HepG2 (cell line): ENCODE measurements around the gene POU2AF3. TPM values are rescaled to one million over a fixed set of nuclear protein-coding genes. Genes with fewer than 3 reads are reported as not detected.

Experiments
- ATAC-seq: fragments of 200-7000 bp; cut with Tn5 transposase; 3 replicates; pipeline ENCODE4 v1.9.1; 2020; ENCODE audit warnings: mild to moderate bottlenecking, moderate library complexity
- BruUV-seq: library from RNA; stranded (reverse); fragments of 400-500 nt; replicated peaks from 2 replicates; lab custom pipeline; 2021; lab: Mats Ljungman, UMichigan
- CTCF ChIA-PET: fragments of 300-600 bp; formaldehyde crosslinking; extraction: SDS; loops from one replicate; lab custom pipeline; 2021; ENCODE audit warnings: low total read pairs, inconsistent platforms, low intra/inter-chr PET ratio; lab: Yijun Ruan, JAX
- POLR2A ChIA-PET: fragments of 350-600 bp; sonication (Branson Sonifier 250); formaldehyde crosslinking; loops from one replicate; lab custom pipeline; 2020; ENCODE audit warnings: antibody characterized with exemption, inconsistent platforms; lab: Yijun Ruan, JAX
- DNase-seq: peaks from one replicate; pipeline ENCODE4 v3.0.0-alpha.2; 2015; ENCODE audit warnings: low spot score
- FAIRE-seq: peaks from 3 replicates; lab custom pipeline; 2011; peaks lifted over from hg19 to GRCh38; lab: Jason Lieb, UNC
- H2AFZ ChIP-seq: one replicate; pipeline ENCODE4 v1.6.1; 2011; ENCODE audit warnings: low read length, inconsistent platforms
- H3K27ac ChIP-seq: fragments of 300-600 bp; 3 replicates; pipeline ENCODE4 v1.8.0; 2011; ENCODE audit warnings: mixed run types, mild to moderate bottlenecking, mixed read lengths, low read length, inconsistent platforms; ENCODE audit not compliant: insufficient read depth; ENCODE audit errors: extremely low read length
- H3K27me3 ChIP-seq, 2 experiments: fragments of 200-600 bp in 1 of 2; 2 replicates in 1 of 2; 3 replicates in 1 of 2; pipeline versions ENCODE4 v1.6.0 to v1.8.0; 2011; ENCODE audit warnings: low read length in 2 of 2, mild to moderate bottlenecking in 2 of 2, moderate library complexity in 2 of 2, inconsistent platforms in 1 of 2; ENCODE audit not compliant: insufficient read depth in 2 of 2, control insufficient read depth in 1 of 2
- H3K36me3 ChIP-seq, 2 experiments: fragments of 200-600 bp in 1 of 2; replicated peaks in 1 of 2; 2 replicates in 1 of 2; 3 replicates in 1 of 2; pipeline versions ENCODE4 v1.5.1 to v1.8.0; 2011; ENCODE audit warnings: low read length in 2 of 2, inconsistent platforms in 1 of 2; ENCODE audit not compliant: insufficient read depth in 2 of 2, control insufficient read depth in 1 of 2
- H3K4me1 ChIP-seq: 2 replicates; pipeline ENCODE4 v1.5.1; 2012; ENCODE audit warnings: low read length, inconsistent platforms; ENCODE audit not compliant: insufficient read depth
- H3K4me2 ChIP-seq: 2 replicates; pipeline ENCODE4 v1.6.0; 2011; ENCODE audit warnings: low read depth, low read length, inconsistent platforms
- H3K4me3 ChIP-seq, 3 experiments: fragments of 200-600 bp in 1 of 3; sonication (generic), shearing (Covaris generic) in 1 of 3; replicated peaks in 1 of 3; 2 replicates each; pipeline ENCODE4 v1.5.1; 2011 to 2016; ENCODE audit warnings: low read length in 3 of 3, inconsistent platforms in 2 of 3, low read depth in 2 of 3, mild to moderate bottlenecking in 2 of 3, control low read depth in 1 of 3, mixed read lengths in 1 of 3; ENCODE audit not compliant: insufficient read depth in 1 of 3
- H3K79me2 ChIP-seq: one replicate; pipeline ENCODE4 v1.6.1; 2011; ENCODE audit warnings: low read length, inconsistent platforms; ENCODE audit not compliant: insufficient read depth
- H3K9ac ChIP-seq: 2 replicates; pipeline ENCODE4 v1.6.0; 2011; ENCODE audit warnings: mild to moderate bottlenecking, low read depth, low read length, inconsistent platforms; ENCODE audit not compliant: insufficient read depth
- H3K9me3 ChIP-seq: 2 replicates; pipeline ENCODE4 v1.5.1; 2012; ENCODE audit warnings: mild to moderate bottlenecking, low read length
- H4K20me1 ChIP-seq: 2 replicates; pipeline ENCODE4 v1.6.0; 2011; ENCODE audit warnings: inconsistent platforms, mild to moderate bottlenecking, low read length, moderate library complexity; ENCODE audit not compliant: insufficient read depth
- BRD4 ChIP-seq: sonication (generic); formaldehyde crosslinking; IDR thresholded peaks from 2 replicates; pipeline ENCODE4 v1.4.0; 2020; ENCODE audit warnings: missing genetic modification reagents
- CAMTA2 ChIP-seq: sonication (generic); formaldehyde crosslinking; IDR thresholded peaks from 2 replicates; pipeline ENCODE4 v1.4.0; 2020; ENCODE audit warnings: mild to moderate bottlenecking, missing genetic modification reagents, borderline replicate concordance
- CBX2 ChIP-seq, 2 experiments: fragments of 200-600 bp in 1 of 2; sonication (generic); formaldehyde crosslinking in 1 of 2; IDR thresholded peaks; 2 replicates each; pipeline versions ENCODE4 v1.7.0 to v1.8.1; 2018 to 2022; ENCODE audit warnings: low read depth in 2 of 2, low read length in 1 of 2, mild to moderate bottlenecking in 1 of 2, missing genetic modification reagents in 1 of 2
- CCDC6 ChIP-seq: sonication (generic); formaldehyde crosslinking; IDR thresholded peaks from 2 replicates; pipeline ENCODE4 v1.8.1; 2022; ENCODE audit warnings: mild to moderate bottlenecking, missing genetic modification reagents, moderate library complexity
- MAFK ChIP-seq, 2 experiments: IDR thresholded peaks in 1 of 2; conservative IDR thresholded peaks in 1 of 2; 2 replicates each; pipeline ENCODE4 v1.6.1; 2011; ENCODE audit warnings: improper control_type of control experiment in 2 of 2, low read length in 2 of 2
- TBX3 ChIP-seq: fragments of 450-650 bp; IDR thresholded peaks from 2 replicates; pipeline ENCODE4 v1.6.1; 2017; ENCODE audit warnings: antibody characterized with exemption, mild to moderate bottlenecking, inconsistent platforms, borderline replicate concordance
- ZBTB38 ChIP-seq: sonication (generic); formaldehyde crosslinking; IDR thresholded peaks from 2 replicates; pipeline ENCODE4 v1.5.1; 2020; ENCODE audit warnings: mild to moderate bottlenecking, missing genetic modification reagents
- ZFAT ChIP-seq: sonication (generic); formaldehyde crosslinking; conservative IDR thresholded peaks from 2 replicates; pipeline ENCODE4 v1.8.1; 2023; ENCODE audit warnings: missing genetic modification reagents, inconsistent platforms
- ZFP82 ChIP-seq: sonication (generic); formaldehyde crosslinking; IDR thresholded peaks from 2 replicates; pipeline ENCODE4 v1.5.1; 2020; ENCODE audit warnings: mild to moderate bottlenecking, missing genetic modification reagents, borderline replicate concordance
- ZNF644 ChIP-seq: IDR thresholded peaks from 2 replicates; pipeline ENCODE4 v1.6.1; 2016; ENCODE audit warnings: low read depth
- ZNF781 ChIP-seq: sonication (generic); formaldehyde crosslinking; IDR thresholded peaks from 2 replicates; pipeline ENCODE4 v1.5.1; 2020; ENCODE audit warnings: borderline replicate concordance, mild to moderate bottlenecking, missing genetic modification reagents; ENCODE audit errors: not compliant biosample characterization
- ZNF792 ChIP-seq: IDR thresholded peaks from 2 replicates; pipeline ENCODE4 v1.6.1; 2016
- ZSCAN22 ChIP-seq: sonication (generic); formaldehyde crosslinking; IDR thresholded peaks from 2 replicates; pipeline ENCODE4 v1.4.0; 2020; ENCODE audit warnings: mild to moderate bottlenecking, missing genetic modification reagents
- ZUFSP ChIP-seq: sonication (generic); formaldehyde crosslinking; IDR thresholded peaks from 2 replicates; pipeline ENCODE4 v1.9.0; 2021; ENCODE audit warnings: missing genetic modification reagents, mild to moderate bottlenecking, borderline replicate concordance
- WGBS: methylation state at CpG from one replicate; pipeline ENCODE4 v1.1.6; 2017; ENCODE audit warnings: low lambda C conversion rate; 5-methylcytosine and 5-hydroxymethylcytosine counted together
- in situ Hi-C: cut with HindIII; loops from 2 replicates; pipeline ENCODE4 v1.10.0; 2017; ENCODE audit warnings: low pct_unique_long_range_greater_than_20kb; ENCODE audit not compliant: extremely low pct_ligation_motif_present
- intact Hi-C: fragments of 100-400 bp; cut with micrococcal nuclease; formaldehyde crosslinking; loops from one replicate; pipeline ENCODE4 v1.10.0; 2022; ENCODE audit not compliant: unreplicated experiment
- polyA plus RNA-seq, 8 experiments: library from polyadenylated mRNA; depleted of rRNA in 3 of 8; stranded (reverse) in 7 of 8; unstranded in 1 of 8; fragments of >200 nt; fragmentation: Illumina TruSeq in 4 of 8; extraction: Trizol in 4 of 8; gene quantifications; 2 replicates each; pipeline versions ENCODE4 v1.2.1 to v1.2.3, GENCODE V29; 2011 to 2016; ENCODE audit warnings: low read depth in 4 of 8, missing spikeins in 1 of 8, mixed read lengths in 1 of 8; ENCODE audit not compliant: insufficient read depth in 1 of 8
- total RNA-seq, 5 experiments: library from RNA; depleted of rRNA; stranded (reverse); fragments of >200 nt; fragmentation: Illumina TruSeq; extraction: Trizol; gene quantifications; 2 replicates each; pipeline ENCODE4 v1.2.3, GENCODE V29; 2016; ENCODE audit warnings: low read depth in 1 of 5
- TF ChIP-seq, protein P1 (sequence below): sonication (generic); formaldehyde crosslinking; IDR thresholded peaks from 2 replicates; pipeline ENCODE4 v1.5.0; 2020; ENCODE audit warnings: mild to moderate bottlenecking, missing genetic modification reagents, moderate library complexity
- TF ChIP-seq, protein P2 (sequence below): sonication (generic); formaldehyde crosslinking; IDR thresholded peaks from 2 replicates; pipeline ENCODE4 v1.5.1; 2020; ENCODE audit warnings: mild to moderate bottlenecking, missing genetic modification reagents, moderate library complexity

POU2AF3 gene
- total and polyA plus RNA-seq, 2 of the 13 experiments (the other 11 are each of a cell fraction or from before 2014, with no cell fraction given): 7.8 to 71.2 TPM

DNA sequence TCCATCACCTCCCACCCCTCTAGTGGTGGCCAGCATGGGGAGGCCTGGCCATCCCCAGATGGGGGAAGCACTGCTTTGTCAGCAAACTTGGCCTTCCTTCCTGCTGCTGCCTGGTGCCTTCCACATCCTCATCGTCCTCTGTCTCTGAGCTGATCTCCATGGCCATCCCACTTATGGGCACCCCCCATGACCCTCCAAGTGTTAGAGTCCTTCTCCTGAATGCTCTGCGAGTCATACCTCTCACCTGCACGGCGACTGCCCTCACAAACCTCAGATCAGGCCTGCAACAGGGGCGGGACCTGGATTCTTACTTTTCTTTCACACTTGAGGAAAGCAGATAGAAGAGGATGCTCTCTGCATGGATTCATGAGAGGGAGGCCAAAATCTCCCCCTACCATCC is 56.8 kb downstream of the POU2AF3 start:
- 96% methylated on average over 5 of the region's 5 CpGs for WGBS
- H2AFZ ChIP-seq: no peak overlapping the region
- BruUV-seq: no TSS peak
- peaks cover 97% of the 10 kb centered on the region for H3K4me1 ChIP-seq
- ChIA-PET POLR2A (interaction anchor here (0.8 to 12.2 kb wide), 3 partner anchors 21 to 72 kb away, joined by 3 to 197 read pairs (median 3); no protein-coding TSS in a partner anchor), CTCF (no interaction called here)
- H3K27me3 ChIP-seq: no peaks in the 10 kb centered on the region
- ATAC-seq (no peak), FAIRE-seq (no peak), DNase-seq (no peak)
- intact Hi-C loops: no loop called here
- no peak overlapping the region for H3K4me2 ChIP-seq
- H3K9ac ChIP-seq: no peak overlapping the region
- no peaks in the 10 kb centered on the region for H4K20me1 ChIP-seq
- no peak overlapping the region for H3K4me3 ChIP-seq
- H3K36me3 ChIP-seq: no peaks in the 10 kb centered on the region
- H3K27ac ChIP-seq: no peak overlapping the region
- in situ Hi-C loops: loop anchor here (5.0 kb wide), 1 partner anchor 58 kb away; the partner anchor contains the start of gene POU2AF3
- H3K79me2 ChIP-seq: no peaks in the 10 kb centered on the region
- H3K9me3 ChIP-seq: no peaks in the 10 kb centered on the region
- TF ChIP-seq ZSCAN22 (CRISPR knock-in tag) (no peak), ZUFSP (no peak), CCDC6 (CRISPR knock-in tag) (no peak), ZBTB38 (CRISPR knock-in tag) (0 out of 2 replicates have a peak, but pooled peaks have one; percentile 19), BRD4 (CRISPR knock-in tag) (no peak; the same call in 1 of the 2 replicates), ZFAT (CRISPR knock-in tag) (no peak), ZNF792 (CRISPR knock-in tag) (no peak), CBX2 (IDR thresholded peaks at IDR 0.05; ENCODE audit: low read depth, low read length) (no peak), CBX2 (CRISPR knock-in tag; IDR thresholded peaks at IDR 0.05; ENCODE audit: low read depth) (no peak), ZFP82 (CRISPR knock-in tag) (no peak), MAFK (conservative IDR thresholded peaks at IDR 0.05 in 1 of 2, IDR thresholded peaks at IDR 0.05 in 1 of 2; ENCODE audit: low read length in 2 of 2) (peak in 1 of 2 experiments; percentile 39; a peak in 1 of 4 replicates), ZNF644 (CRISPR knock-in tag) (no peak), ZNF781 (peak; percentile 14), TBX3 (no peak), CAMTA2 (no peak)
- TF ChIP-seq, protein P1, sequence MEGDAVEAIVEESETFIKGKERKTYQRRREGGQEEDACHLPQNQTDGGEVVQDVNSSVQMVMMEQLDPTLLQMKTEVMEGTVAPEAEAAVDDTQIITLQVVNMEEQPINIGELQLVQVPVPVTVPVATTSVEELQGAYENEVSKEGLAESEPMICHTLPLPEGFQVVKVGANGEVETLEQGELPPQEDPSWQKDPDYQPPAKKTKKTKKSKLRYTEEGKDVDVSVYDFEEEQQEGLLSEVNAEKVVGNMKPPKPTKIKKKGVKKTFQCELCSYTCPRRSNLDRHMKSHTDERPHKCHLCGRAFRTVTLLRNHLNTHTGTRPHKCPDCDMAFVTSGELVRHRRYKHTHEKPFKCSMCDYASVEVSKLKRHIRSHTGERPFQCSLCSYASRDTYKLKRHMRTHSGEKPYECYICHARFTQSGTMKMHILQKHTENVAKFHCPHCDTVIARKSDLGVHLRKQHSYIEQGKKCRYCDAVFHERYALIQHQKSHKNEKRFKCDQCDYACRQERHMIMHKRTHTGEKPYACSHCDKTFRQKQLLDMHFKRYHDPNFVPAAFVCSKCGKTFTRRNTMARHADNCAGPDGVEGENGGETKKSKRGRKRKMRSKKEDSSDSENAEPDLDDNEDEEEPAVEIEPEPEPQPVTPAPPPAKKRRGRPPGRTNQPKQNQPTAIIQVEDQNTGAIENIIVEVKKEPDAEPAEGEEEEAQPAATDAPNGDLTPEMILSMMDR: 0 out of 2 replicates have a peak, but pooled peaks have one; percentile 3
- TF ChIP-seq, protein P2, sequence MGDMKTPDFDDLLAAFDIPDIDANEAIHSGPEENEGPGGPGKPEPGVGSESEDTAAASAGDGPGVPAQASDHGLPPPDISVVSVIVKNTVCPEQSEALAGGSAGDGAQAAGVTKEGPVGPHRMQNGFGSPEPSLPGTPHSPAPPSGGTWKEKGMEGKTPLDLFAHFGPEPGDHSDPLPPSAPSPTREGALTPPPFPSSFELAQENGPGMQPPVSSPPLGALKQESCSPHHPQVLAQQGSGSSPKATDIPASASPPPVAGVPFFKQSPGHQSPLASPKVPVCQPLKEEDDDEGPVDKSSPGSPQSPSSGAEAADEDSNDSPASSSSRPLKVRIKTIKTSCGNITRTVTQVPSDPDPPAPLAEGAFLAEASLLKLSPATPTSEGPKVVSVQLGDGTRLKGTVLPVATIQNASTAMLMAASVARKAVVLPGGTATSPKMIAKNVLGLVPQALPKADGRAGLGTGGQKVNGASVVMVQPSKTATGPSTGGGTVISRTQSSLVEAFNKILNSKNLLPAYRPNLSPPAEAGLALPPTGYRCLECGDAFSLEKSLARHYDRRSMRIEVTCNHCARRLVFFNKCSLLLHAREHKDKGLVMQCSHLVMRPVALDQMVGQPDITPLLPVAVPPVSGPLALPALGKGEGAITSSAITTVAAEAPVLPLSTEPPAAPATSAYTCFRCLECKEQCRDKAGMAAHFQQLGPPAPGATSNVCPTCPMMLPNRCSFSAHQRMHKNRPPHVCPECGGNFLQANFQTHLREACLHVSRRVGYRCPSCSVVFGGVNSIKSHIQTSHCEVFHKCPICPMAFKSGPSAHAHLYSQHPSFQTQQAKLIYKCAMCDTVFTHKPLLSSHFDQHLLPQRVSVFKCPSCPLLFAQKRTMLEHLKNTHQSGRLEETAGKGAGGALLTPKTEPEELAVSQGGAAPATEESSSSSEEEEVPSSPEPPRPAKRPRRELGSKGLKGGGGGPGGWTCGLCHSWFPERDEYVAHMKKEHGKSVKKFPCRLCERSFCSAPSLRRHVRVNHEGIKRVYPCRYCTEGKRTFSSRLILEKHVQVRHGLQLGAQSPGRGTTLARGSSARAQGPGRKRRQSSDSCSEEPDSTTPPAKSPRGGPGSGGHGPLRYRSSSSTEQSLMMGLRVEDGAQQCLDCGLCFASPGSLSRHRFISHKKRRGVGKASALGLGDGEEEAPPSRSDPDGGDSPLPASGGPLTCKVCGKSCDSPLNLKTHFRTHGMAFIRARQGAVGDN: peak; percentile 66
